Heart right ventricle (tissue), 16 donors: Measurements from ENCODE around the gene ZCCHC24. TPM values are rescaled to one million over a fixed set of nuclear protein-coding genes. Genes with fewer than 3 reads are reported as not detected.

Experiments
- ATAC-seq, 8 donors: fragments of 200-7000 bp; cut with Tn5 transposase; one replicate each; pipeline ENCODE4 v1.9.1; 2020; ENCODE audit warnings: mild to moderate bottlenecking in 8 of 8, moderate library complexity in 8 of 8, moderate number of reproducible peaks in 1 of 8
- DNase-seq, 2 donors: peaks; one replicate each; pipeline ENCODE4 v3.0.0-alpha.2; 2020
- H3K27ac ChIP-seq, 10 donors: fragments of 200-600 bp; sonication (generic) in 2 of 10; one replicate each; pipeline versions ENCODE4 v1.5.0 to v1.8.0; 2020 to 2022; ENCODE audit warnings: mild to moderate bottlenecking in 3 of 10
- H3K27me3 ChIP-seq, 7 donors: fragments of 200-600 bp; one replicate each; pipeline ENCODE4 v1.8.0; 2021 to 2022; ENCODE audit warnings: mild to moderate bottlenecking in 2 of 7
- H3K36me3 ChIP-seq, 9 donors: fragments of 200-600 bp; sonication (generic) in 1 of 9; one replicate each; pipeline versions ENCODE4 v1.5.0 to v1.8.0; 2020 to 2022; ENCODE audit warnings: mild to moderate bottlenecking in 2 of 9
- H3K4me1 ChIP-seq, 9 donors: fragments of 200-600 bp; sonication (generic) in 1 of 9; one replicate each; pipeline versions ENCODE4 v1.5.0 to v1.8.0; 2020 to 2022; ENCODE audit warnings: mild to moderate bottlenecking in 4 of 9
- H3K4me3 ChIP-seq, 10 donors: fragments of 200-600 bp; sonication (generic) in 2 of 10; one replicate each; pipeline versions ENCODE4 v1.5.0 to v1.8.0; 2020 to 2022; ENCODE audit warnings: mild to moderate bottlenecking in 7 of 10, moderate library complexity in 2 of 10
- H3K9me3 ChIP-seq, 11 donors: fragments of 200-600 bp in 10 of 11; sonication (generic) in 2 of 11; one replicate each; pipeline versions ENCODE4 v1.5.0 to v1.8.0; 2013 to 2022; ENCODE audit warnings: mild to moderate bottlenecking in 2 of 11, control low read depth in 1 of 11, moderate library complexity in 1 of 11
- CTCF ChIP-seq, 9 donors: fragments of 200-600 bp; sonication (generic) in 2 of 9; IDR thresholded peaks; one replicate each; pipeline versions ENCODE4 v1.5.0 to v1.8.0; 2021 to 2022; ENCODE audit warnings: antibody characterized with exemption in 9 of 9, mild to moderate bottlenecking in 5 of 9, moderate library complexity in 1 of 9
- WGBS, 2 donors: extraction: QIAGEN DNeasy Blood & Tissue Kit; methylation state at CpG; one replicate each; pipeline ENCODE4 v1.1.7; 2013; ENCODE audit warnings: inconsistent platforms in 1 of 2; 5-methylcytosine and 5-hydroxymethylcytosine counted together
- intact Hi-C, 10 donors: fragments of 100-400 bp; cut with DNase I; formaldehyde crosslinking; loops; one replicate each; pipeline versions ENCODE4 v1.11.1 to v1.14.2; 2022
- polyA plus RNA-seq, 2 donors: library from polyadenylated mRNA; stranded (reverse); fragments of 200-250 nt; gene quantifications; one replicate each; pipeline ENCODE4 v1.2.3, GENCODE V29; 2013
- total RNA-seq, 10 donors: library from RNA; stranded (reverse); fragmentation: NEBNext Ultra II Directional in 3 of 10; extraction: Animal tissue kit (Norgen Biotek cat#: 25700) in 3 of 10; gene quantifications; one replicate each; pipeline versions ENCODE4 v1.2.1 to v1.2.4, GENCODE V29; 2021 to 2023
- donor health status: Arrhythmogenic right ventricular cardiomyopathy.
- donor health status: ischemic (EF 13 %, LVEDD 7.1; RV severe dilation, severe dysfunction).
- donor health status: healthy with polysubstance abuse.
- donor health status: DM: no; HTN: yes; CAD: no.
- donor health status: DM: no; HTN: no; CAD: no.
- donor health status: ischemic (EF 25% LVEDD 6.9; RV normal size, moderate dysfunction).
- donor health status: ischemic (EF 25% LVEDD 5.7; RV mildly dilated, moderate dysfunction).
- donor health status: healthy.
- donor health status: DM: yes; HTN: yes; CAD: no.
- donor health status: Ischemic cardiomyopathy.
- donor health status: ischemic (EF 35%, LVEDD 5.7; RV mildly dilated, moderate dysfunction).
- donor health status: nonischemic (EF 11% LVEDD 7.7; RV severe dilation, severe dysfunction).
- donor health status: DM: yes; HTN: yes; CAD: no.
- donor health status: PGD.
- donor health status: ischemic (EF 29% LVEDD 5.4; RV normal size, mild dysfunction).
- donor health status: nonischemic (EF 23%, LVEDD 6.1; RV moderate dilation, normal function).

ZCCHC24 gene
- total and polyA plus RNA-seq, 12 donors = 19.3 to 59.0 (median 45.9) TPM

DNA sequence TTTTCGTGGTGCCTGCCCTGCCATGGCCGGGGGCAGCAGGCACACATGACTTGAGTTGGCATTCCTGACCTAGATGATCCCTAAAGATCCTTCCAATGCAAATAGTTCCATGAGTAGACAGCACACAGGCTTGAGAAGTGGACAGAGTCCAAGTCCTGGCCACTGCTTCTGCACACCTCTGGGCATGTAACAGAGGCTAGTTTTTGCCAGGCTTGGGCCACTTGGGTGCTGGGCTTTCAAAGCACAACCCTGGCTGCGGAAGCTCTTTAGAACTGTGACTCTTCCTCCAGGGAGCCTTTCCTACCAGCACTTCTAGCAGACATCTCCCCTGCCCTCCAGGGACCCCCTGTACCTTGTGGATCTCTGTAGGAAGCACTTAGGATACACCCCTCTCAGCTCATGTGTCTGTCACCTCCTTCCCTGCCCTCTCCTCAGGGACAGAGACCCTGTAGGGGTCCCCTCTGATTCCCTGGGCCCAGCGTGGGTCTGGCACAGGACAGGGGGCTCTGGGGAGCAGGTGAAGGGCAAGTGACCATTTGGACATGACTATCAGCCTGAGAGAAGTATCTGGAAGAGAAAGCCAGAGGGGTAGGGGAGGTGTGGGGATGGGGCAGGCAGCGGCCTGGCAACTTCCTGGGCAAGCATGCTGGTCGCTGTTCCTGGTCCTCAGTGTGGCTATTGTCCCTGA lies 36.2 kb downstream of the ZCCHC24 start:
- Histone ChIP-seq H3K4me3 (no peak overlapping the region), H3K4me1 (peaks cover 0 to 76% (median 0%) of the 10 kb centered on the region in 9 donors), H3K27me3 (no peaks in the 10 kb centered on the region), H3K9me3 (no peaks in the 10 kb centered on the region), H3K27ac (peak overlapping the region in 9 of 10 donors; percentile 9 to 88 (median 56)), H3K36me3 (peaks cover 0 to 8% (median 0%) of the 10 kb centered on the region in 9 donors)
- TF ChIP-seq CTCF (IDR thresholded peaks at IDR 0.05) = no peak
- no peak for ATAC-seq
- intact Hi-C loops = loop anchor here in 2 of 10 donors (5.0 kb wide), 1 partner anchor 33 kb away; no protein-coding TSS in a partner anchor
- DNase-seq = peak in 1 of 2 donors; percentile 8
- 65 to 72% methylated on average over 6 of the region's 6 CpGs for WGBS, 2 donors

GRCh38 chr10:79407811-79408795 lies 37.3 kb downstream of the ZCCHC24 start:
- ATAC-seq (peak in 7 of 8 donors; percentile 8 to 41 (median 22)), DNase-seq (peak in 1 of 2 donors; percentile 51)
- TF ChIP-seq CTCF (IDR thresholded peaks at IDR 0.05) = no peak
- Histone ChIP-seq H3K27ac (peak overlapping the region in 9 of 10 donors; percentile 9 to 88 (median 58)), H3K4me3 (no peak overlapping the region), H3K27me3 (no peaks in the 10 kb centered on the region), H3K4me1 (peaks cover 0 to 78% (median 0%) of the 10 kb centered on the region in 9 donors), H3K9me3 (no peaks in the 10 kb centered on the region), H3K36me3 (peaks cover 0 to 5% (median 0%) of the 10 kb centered on the region in 9 donors)
- WGBS, 2 donors = 45 to 46% methylated on average over 17 of the region's 17 CpGs
- intact Hi-C loops = loop anchor here in 3 of 10 donors (2.0 to 5.0 kb wide), 2 partner anchors 34 to 35 kb away; no protein-coding TSS in a partner anchor

DNA sequence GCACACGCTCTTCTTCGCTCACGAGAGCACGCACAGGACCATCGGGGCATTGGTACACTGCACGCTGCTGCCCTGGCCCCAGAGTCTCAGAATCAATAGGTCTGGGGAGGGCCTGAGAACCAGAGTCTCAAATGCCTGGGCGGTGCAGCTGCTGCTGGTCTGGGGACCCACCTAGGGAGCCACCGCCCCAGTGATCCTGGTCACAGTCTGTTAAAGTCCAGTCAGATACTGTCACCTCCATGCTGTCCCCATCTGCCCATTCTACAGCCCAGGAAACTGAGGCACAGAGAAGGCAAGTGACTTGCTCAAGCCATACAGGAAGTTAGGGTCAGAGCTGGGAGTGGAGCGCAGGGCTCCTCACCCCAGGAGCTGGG lies 38.0 kb downstream of the ZCCHC24 start:
- ATAC-seq (no peak), DNase-seq (no peak)
- no peak overlapping the region for H3K4me3 ChIP-seq
- intact Hi-C loops = loop anchor here in 3 of 10 donors (2.0 to 5.0 kb wide), 2 partner anchors 35 kb away; no protein-coding TSS in a partner anchor
- H3K36me3 ChIP-seq = peaks cover 0 to 5% (median 0%) of the 10 kb centered on the region in 9 donors
- H3K27ac ChIP-seq = peak overlapping the region in 8 of 10 donors; percentile 27 to 88 (median 60)
- no peak for TF ChIP-seq CTCF (IDR thresholded peaks at IDR 0.05)
- H3K4me1 ChIP-seq = peaks cover 0 to 80% (median 0%) of the 10 kb centered on the region in 9 donors
- H3K9me3 ChIP-seq = no peaks in the 10 kb centered on the region
- 87 to 88% methylated on average over 9 of the region's 9 CpGs for WGBS, 2 donors
- H3K27me3 ChIP-seq = no peaks in the 10 kb centered on the region
